ENCODE results near the gene TPRX2. TPM values are rescaled to one million over a fixed set of nuclear protein-coding genes. Genes with fewer than 3 reads are reported as not detected.
A peak's percentile ranks its signal among the peaks of the same experiment; 100 is the strongest.

TPRX2 gene
- total and polyA plus RNA-seq, 2 experiments from 2014 or later = not detected

DNA sequence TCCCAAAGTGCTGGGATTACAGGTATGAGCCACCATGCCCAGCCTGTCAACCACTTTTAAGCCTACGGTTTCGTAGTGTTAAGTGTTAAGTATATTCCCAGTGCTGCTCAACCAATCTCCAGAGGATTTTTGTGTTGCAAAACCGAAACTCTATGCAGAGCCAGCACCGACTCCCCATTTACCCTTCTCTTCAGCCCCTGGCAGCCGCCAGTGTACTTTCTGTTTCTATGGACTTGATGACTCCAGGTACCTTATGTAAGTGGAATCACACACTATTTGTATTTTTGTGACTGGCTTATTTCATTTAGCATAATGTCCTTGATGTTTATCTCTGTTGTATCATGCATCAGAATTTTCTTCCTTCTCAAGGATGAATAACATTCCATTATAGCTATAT is 26.0 kb downstream of the TPRX2 start:
- Histone ChIP-seq H3K27me3 (no peaks in the 10 kb centered on the region), H3K9me3 (ENCODE audit: low read depth) (no peaks in the 10 kb centered on the region), H3K4me3 (no peak overlapping the region), H3K27ac (no peak overlapping the region), H3K36me3 (no peaks in the 10 kb centered on the region), H3K4me1 (ENCODE audit: low read depth) (no peaks in the 10 kb centered on the region)
- no peak for TF ChIP-seq CTCF (IDR thresholded peaks at IDR 0.05; ENCODE audit: low read depth, low read length)
- no peak for DNase-seq (ENCODE audit: low read depth in 1 of 2, low spot score in 1 of 2)

DNA sequence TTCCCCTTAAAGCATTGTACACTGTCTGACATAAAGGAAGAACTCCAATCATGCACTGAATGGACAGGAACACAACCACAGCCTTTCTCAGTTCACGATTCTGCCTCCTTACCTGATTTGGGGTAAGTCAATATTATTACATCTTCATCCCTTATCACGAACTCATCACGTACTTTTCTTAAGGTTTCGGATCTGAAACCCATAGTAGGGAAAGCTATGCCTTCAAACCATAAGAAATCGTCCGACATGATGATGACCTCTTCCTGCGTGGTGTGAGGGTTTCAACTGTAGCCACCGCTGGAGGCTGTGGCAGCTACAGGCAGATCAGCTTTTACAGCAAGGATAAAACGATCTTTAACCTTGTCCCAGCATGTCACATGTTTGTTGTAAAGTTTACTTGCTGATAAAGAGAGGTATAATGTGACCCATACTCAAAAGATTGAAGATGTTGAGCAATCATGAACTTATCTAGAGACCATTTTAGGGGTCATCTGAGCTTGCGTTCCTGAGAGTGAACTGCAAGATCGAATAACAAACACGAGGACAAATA is 27.1 kb downstream of the TPRX2 start, which contains the start of gene SULT2A1:
Gene SULT2A1, minus strand, starts transcription at position 306 of the 550 bp plus-strand sequence. Its CDS starts 58 bp downstream, at position 248.
- Histone ChIP-seq H3K4me3 (no peak within 1 kb of the TSS), H3K27ac (no peak within 1 kb of the TSS), H3K9me3 (ENCODE audit: low read depth) (no peaks in the 10 kb centered on the region), H3K36me3 (no peaks in the 10 kb centered on the region), H3K4me1 (ENCODE audit: low read depth) (peaks cover 6% of the 10 kb centered on the region), H3K27me3 (no peaks in the 10 kb centered on the region)
- no peak for TF ChIP-seq CTCF (IDR thresholded peaks at IDR 0.05; ENCODE audit: low read depth, low read length)
- no peak for DNase-seq (ENCODE audit: low read depth in 1 of 2, low spot score in 1 of 2)

- Histone ChIP-seq H3K27ac (peak overlapping the region; percentile 100), H3K27me3 (no peaks in the 10 kb centered on the region), H3K4me1 (ENCODE audit: low read depth) (peaks cover 12% of the 10 kb centered on the region), H3K9me3 (ENCODE audit: low read depth) (no peaks in the 10 kb centered on the region), H3K36me3 (no peaks in the 10 kb centered on the region), H3K4me3 (no peak overlapping the region)
- no peak for DNase-seq (ENCODE audit: low read depth in 1 of 2, low spot score in 1 of 2)
- TF ChIP-seq CTCF (IDR thresholded peaks at IDR 0.05; ENCODE audit: low read depth, low read length) = no peak
These were observed 32.0 kb downstream of the TPRX2 start for GRCh38 chr19:47890865-47891621.

DNA sequence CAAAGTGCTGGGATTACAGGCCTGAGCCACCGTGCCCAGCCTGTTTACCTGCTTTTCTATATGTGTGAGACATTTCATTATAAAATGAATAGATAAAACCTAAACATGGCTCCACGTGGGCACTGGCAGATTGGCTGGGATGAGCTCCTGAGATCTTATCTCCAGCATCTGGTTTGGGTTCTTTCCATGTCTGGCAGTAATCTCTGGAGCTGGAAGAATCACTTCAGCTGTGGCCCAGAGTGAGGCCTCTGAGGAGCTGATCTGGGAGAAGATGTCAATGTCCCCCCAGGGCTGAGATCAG is 32.5 kb downstream of the TPRX2 start:
- DNase-seq (ENCODE audit: low read depth in 1 of 2, low spot score in 1 of 2) = no peak
- no peaks in the 10 kb centered on the region for H3K27me3 ChIP-seq
- no peaks in the 10 kb centered on the region for H3K9me3 ChIP-seq (ENCODE audit: low read depth)
- no peak overlapping the region for H3K4me3 ChIP-seq
- no peaks in the 10 kb centered on the region for H3K36me3 ChIP-seq
- no peak for TF ChIP-seq CTCF (IDR thresholded peaks at IDR 0.05; ENCODE audit: low read depth, low read length)
- H3K4me1 ChIP-seq (ENCODE audit: low read depth) = peaks cover 12% of the 10 kb centered on the region
- H3K27ac ChIP-seq = peak overlapping the region; percentile 100

DNA sequence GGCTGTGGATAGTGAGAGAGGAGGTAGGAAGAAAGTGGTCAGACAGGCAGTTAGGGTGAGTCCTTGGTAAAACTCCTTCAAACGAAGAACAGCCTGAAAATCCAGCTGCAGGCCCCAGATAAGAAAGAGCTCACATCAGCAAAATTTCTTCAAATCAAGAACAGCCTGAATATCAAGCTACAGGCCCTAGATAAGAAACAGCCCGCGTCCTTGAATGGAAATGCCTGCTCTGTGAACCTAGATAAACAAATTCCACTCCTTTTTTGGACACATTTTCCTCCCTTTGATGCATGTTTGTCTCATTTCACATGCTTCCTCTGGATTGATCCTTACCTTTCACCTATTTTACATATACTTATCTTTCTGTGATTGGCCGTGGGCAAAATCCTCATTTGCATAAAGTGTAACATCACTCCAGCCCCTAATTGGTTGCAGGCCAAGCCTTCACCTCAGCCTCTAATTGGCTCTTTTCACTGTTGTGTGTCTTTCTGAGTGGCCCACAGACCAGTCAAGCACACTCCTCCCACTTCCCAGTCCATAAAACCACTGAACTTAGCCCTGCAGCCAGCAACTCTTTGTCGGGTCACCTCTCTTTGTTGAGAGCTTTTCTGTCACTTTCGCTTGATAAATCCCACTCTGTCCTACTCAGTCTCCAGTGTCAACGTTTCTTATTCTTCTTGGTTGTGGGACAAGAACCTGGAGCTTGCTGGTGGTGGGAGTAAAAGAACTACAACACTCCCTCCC is 33.1 kb downstream of the TPRX2 start:
- Histone ChIP-seq H3K4me3 (no peak overlapping the region), H3K9me3 (ENCODE audit: low read depth) (no peaks in the 10 kb centered on the region), H3K27me3 (no peaks in the 10 kb centered on the region), H3K4me1 (ENCODE audit: low read depth) (peaks cover 12% of the 10 kb centered on the region), H3K27ac (peak overlapping the region; percentile 100), H3K36me3 (no peaks in the 10 kb centered on the region)
- TF ChIP-seq CTCF (IDR thresholded peaks at IDR 0.05; ENCODE audit: low read depth, low read length) = no peak
- DNase-seq (ENCODE audit: low read depth in 1 of 2, low spot score in 1 of 2) = peak; percentile 81
